DOHH2 (cell line): ENCODE measurements around the gene MGLL.

Source experiments
- CTCF ChIP-seq: fragments of 200-600 bp; sonication (generic); IDR thresholded peaks from one replicate; pipeline ENCODE4 v1.5.1; 2014; ENCODE audit warnings: antibody characterized with exemption, mild to moderate bottlenecking, low read depth, low read length; ENCODE audit not compliant: poor library complexity, severe bottlenecking
- EZH2phosphoT487 ChIP-seq: fragments of 200-600 bp; sonication (generic); IDR thresholded peaks from 2 replicates; pipeline ENCODE4 v1.6.1; 2017; ENCODE audit warnings: borderline replicate concordance, mild to moderate bottlenecking, antibody characterized with exemption, low read length, moderate library complexity, mixed read lengths

DNA sequence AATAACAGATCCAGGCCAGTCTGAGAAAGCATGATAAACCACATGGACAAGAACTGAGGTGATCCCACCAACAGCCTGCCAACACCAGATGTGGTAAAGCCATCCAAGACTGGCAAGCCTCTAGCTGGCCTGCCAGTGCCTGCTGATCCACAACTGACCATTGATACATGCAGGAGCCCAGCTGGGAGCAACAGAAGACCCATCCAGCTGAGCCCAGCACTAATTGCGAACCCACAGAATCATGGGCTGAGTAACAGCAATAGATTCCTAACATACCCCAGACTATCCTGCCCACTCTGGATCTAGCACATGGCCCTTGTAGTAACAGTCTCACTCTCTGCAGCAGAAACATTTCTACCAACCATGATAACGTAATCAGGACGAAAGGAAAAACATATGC lies 10.6 kb downstream of the MGLL start:
- no peak for TF ChIP-seq CTCF
- TF ChIP-seq EZH2phosphoT487, result no peak
